HG03025 (cell line): ENCODE measurements around the gene NEU4.
"Not testable (repeated sequence)": the region's sequence is repeated elsewhere in the genome, so short reads cannot be mapped to it uniquely, and the experiment has no call there.

ENCODE experiments used
- ATAC-seq: cut with Tn5 transposase; IDR thresholded peaks from one replicate; pipeline ENCODE4 v1.9.1; 2021; ENCODE audit warnings: mild to moderate bottlenecking, moderate library complexity; ENCODE audit not compliant: unreplicated experiment, low FRiP score

Gene NEU4

DNA sequence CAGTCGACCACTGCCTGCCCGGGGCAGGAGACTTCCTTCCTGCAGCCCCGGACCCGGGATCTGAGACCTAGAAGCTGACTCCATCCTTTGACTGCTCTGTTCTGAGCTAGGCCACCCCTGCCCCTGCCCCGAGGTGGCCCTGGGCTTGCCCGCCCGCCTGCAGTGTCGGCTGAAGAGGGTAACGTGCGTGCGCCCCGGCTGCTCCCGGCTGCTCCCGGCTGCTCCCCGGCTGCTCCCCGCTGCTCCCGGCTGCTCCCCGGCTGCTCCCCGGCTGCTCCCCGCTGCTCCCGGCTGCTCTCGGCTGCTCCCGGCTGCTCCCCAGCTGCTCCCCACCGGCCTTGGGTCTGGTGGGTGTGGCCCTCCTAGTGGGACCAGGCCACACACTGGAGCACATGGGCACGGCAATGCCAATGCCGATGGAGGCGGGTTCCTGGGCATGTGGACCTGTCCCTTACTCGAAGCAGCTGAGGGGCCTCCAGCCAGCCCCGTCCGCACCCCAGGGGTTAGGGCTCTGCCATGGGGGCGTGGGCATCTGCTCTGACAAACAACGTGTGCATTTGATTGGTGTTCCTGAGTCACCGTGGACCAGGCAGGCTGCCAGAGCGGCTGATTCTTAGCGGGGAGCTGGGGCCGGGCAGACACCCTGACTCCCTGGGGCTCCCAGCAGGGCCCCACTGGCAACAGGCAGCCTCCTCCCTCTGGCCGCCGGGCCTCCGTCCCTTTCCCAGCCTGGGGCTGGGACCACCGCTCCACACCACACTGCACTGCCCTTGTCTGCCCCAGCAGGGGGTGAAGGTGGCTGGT is 34.4 kb upstream of the NEU4 start:
- ATAC-seq = no peak

DNA sequence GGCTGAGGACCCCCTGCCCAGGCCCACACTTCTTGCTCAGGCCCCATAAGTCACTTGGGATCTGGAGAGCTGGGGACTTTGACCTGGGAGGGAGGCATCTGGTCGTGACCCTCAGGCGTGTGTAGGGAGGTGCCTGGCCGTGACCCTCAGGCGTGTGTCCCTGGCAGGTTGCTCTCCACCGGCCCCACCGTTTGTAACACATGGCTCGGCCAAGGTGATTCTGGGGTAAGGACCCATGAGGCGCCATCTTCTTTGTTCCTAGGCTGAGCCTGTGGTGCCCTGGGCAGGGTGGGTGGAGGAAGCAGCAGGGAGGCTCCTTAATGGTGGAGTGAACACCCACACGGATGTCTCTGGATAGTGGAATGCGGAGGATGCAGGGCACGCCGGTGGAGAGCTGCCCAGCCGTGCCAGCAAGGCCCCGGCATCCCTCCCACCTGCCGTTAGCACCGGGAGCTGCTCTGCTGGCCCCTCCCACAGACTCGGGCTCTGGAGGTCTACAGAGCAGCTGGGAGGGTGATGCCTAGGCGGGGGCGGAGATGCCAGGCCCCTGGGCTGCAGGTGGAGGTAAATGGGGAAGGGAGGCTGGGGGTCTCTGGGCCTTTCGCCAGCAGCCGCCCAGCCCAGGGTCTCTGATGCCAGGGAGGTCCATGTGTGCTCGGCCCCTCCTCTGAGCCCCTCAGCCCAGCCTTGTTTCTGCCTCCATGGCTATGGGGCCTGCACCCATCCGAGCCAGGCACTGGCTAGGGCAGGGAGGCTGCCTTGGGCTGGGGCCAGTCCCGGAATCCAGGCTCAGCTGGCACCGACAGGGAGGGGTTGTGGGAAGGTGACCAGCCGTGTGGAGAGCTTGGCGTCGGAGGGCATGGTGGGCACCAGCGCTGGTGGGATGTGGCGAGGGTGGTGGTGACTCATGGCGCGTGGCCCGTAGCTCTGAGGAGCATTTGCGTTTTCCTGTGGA is 33.5 kb upstream of the NEU4 start:
- no peak for ATAC-seq

DNA sequence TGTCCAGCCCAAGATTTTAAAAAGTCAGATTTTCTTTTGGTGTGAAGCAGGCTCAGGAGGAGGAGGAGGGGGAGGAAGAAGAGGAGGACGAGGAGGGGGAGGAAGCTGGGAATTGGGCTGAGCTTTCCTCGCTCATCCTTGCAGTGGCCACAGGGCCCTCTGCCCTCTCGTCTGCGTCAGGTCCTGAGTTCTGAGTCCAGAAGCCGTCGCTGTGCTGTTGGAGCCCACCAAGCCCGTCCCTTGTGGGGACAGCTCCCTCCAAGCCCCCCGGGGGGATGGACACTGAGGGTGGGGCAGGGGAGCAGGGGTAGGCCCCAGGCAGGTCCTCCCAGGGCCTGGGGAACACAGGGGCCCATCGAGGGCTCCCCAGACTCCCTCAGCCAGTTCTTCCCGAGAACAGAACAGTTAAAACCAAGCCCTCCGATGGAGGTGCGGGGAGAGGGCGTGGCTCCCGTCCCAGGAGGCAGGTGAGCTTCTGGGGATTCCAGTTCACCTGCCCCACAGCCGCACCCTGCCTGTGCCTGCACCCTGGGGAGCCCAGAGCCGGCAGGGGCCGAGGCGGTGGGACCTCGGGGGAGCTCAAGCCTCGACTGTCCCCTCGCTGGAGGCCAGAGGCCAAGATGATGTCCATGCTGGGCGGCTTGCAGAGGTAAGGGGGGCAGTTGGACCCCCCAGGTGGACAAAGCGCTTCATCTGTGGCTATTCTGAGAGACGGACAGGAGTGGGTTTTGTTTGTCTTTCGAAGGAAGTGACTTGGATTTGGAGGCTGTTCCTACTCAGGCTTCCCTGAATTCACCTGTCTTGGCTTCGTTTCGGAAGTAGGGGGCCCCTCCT is 32.4 kb upstream of the NEU4 start, which contains the start of gene GAL3ST2:
TSS of gene GAL3ST2 (plus strand) at position 487 of the 834 bp plus-strand sequence. CDS start at position 621, 134 bp downstream.
- no peak for ATAC-seq

DNA sequence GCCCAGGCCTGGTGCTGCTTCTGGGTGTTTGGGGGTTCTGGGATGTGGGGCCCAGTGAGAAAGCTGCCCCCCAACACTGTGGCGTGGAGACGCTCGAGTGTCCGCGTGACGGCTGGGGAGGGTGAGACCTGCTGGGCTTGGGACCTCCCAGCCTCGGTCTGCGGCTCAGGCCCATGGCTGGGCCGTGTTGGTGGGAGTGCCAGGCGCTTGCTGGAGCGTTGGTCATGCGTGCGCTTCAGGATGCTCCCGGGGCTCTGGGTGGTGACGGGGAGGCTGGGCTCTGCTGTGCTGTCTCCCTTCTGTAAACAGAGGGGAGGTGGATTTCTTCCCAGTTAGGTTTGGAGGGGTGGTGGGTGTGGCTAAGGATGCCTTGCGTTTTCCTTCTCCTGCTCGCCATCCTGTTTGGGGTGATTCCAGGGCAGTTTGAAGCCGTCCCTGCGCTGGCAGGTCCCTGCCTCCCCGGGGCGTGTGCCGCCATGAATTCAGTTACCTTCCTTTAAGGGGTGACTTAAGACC is 31.8 kb upstream of the NEU4 start:
- no peak for ATAC-seq

DNA sequence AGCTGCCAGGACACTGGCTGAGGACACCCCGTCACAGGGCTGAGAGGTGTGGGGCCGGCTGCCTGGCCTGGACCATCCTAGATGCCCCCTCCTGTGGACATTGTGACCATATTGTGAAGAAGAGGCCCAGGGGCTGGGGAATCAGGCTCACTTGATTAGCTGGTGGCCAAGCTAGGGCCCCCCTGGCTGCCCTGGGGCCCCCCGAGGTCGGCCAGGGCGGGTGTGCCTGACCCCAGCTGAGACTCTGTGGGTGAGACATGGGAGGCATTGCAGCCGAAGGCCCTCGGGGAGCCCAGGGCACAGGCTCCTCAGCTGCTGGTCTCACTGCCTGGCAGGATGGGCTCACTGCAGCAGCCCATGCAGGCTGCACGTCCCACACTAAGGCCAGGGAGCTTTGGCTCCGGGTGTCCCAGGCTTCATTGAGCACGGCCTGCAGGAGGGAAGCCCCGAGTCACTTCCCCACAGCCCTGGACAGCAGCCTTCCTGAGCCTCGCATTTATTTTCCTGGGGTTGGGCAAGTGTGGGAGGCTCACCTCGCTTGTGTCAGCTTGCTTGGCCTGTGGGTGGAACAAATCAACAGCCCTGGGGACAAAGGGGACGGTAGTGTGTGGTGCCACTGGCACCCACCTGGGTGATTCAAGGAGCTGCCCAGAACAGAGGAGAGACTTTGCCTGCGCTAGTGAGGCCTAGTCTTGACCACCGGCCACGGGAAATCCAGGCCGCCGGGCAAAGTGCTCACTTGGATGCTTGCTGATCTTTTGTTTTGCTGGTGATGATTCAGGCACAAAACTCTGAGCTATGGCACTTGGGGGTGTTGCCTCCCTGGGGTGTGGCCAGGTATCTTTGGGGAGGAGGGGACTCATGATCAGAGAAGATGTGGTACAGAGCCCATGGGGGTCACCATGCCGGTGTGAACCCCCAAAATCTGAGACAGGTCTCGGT is 31.0 kb upstream of the NEU4 start:
- ATAC-seq = no peak

DNA sequence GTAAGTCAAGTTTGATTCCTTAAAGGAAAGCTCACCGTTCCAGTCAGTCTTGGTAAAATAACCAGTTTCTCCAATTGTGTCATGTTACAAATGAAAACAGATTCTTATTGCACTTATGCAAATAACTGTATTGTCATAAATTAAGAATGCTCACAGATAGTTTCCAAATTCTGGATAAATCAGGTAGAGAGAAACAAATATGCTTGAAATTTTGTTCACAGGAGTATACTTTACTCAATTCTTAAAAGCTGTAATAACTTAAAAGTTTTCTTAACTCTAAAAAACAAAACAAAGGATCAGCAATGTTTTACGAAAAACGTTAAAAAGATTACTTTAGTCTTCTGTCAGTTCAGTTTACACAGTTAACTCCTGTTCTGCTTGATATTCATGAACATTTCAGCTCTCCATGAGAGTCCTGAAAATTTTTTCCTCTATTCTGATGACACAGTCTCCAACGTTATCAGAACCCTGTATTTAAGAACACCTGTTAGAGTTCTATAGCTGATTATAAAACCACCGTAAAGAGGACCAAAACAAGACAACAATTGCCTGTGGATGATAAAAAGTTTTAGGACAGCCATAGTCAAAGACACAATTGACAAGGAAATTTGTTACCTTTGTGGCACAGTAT is 27.9 kb upstream of the NEU4 start:
- ATAC-seq = no peak

DNA sequence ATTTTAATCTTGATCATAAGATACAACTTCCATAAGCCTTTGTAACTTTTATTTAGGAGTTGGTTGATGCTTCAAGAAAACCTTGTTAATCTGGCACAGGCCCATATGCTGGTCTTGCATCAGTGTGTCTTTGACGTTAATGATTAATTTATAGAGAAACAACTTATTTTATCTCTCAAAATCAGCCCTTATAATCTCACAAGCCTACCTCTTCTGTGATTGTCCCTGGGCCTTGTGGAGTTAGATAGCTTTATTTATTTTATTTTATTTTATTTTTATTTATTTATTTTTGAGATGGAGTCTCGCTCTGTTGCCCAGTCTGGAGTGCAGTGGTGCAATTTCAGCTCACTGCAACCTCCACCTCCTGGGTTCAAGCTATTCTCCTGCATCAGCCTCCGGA is 26.9 kb upstream of the NEU4 start:
- not testable (repeated sequence) for ATAC-seq

DNA sequence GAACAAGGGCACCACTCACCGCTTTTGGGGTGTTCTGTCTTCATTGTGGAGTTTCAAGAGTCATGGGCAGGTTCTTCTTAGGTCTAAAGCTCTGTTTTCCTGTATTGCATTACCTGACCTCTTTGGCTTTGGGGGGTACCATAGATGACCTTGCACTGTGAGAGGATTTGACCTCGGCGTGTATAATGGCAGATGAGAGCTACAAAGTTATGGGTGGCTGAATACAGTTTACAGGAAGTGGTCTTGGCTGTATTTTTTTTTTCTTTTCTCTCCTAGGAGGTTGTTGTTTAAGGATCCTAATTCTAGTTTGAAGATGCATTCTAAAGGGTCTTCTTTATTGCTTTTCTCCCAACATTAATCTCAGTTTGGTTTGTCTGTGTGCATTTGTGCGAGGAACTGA is 20.9 kb upstream of the NEU4 start:
- ATAC-seq = no peak

DNA sequence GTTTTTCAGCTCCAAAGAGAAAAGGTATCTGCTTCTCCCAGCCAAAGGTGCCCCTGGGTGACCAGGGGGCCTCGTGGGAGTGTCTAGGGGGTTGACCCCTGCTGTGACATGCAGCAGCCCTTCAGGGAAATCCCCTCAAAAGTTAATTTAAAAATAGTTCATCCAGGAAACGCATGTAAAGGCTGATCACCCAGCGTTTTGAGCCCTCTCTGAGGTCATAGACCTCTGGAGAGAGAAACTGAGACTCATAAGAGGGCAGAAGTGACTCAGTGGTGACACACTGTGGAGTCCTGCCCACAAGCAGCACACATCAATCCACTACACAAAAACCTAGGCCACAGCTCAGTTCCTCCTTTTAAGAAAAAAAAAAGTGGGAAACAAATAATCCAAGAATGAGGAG is 20.4 kb upstream of the NEU4 start:
- ATAC-seq = no peak

DNA sequence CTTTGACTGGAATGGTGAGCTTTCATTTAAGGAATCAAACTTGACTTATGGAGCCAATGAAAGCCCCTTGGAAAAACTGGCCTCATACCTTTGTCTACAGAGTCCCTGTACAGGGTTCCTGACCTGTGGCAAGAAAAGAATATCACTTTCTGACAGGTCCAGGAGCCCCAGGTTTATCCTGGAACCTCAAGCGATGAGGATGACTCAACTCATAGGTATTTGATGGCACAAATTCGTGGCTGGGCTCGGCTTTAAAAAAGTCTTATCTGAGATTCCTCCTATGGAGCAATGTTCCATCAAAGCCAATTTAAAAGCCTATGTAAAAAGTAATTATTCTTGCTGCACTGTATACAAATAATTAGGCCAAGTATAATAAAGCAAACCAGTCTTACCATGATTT is 17.6 kb upstream of the NEU4 start:
- ATAC-seq = not testable (repeated sequence)

DNA sequence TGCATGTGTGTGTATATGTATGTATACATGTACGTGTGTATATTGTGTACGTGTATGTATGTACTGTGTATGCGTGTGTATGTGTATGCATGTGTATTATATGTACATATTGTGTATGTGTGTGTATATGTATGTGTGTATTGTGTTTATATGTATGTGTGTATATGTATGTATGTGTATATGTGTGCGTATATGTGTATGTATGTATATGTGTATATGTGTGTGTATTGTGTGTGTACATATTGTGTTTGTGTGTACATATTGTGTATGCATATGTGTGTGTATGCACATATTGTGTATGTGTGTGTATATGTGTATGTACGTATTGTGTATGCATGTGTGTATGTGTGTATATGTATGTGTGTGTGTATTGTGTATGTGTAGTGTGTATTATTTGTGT is 15.6 kb upstream of the NEU4 start:
- no peak for ATAC-seq

DNA sequence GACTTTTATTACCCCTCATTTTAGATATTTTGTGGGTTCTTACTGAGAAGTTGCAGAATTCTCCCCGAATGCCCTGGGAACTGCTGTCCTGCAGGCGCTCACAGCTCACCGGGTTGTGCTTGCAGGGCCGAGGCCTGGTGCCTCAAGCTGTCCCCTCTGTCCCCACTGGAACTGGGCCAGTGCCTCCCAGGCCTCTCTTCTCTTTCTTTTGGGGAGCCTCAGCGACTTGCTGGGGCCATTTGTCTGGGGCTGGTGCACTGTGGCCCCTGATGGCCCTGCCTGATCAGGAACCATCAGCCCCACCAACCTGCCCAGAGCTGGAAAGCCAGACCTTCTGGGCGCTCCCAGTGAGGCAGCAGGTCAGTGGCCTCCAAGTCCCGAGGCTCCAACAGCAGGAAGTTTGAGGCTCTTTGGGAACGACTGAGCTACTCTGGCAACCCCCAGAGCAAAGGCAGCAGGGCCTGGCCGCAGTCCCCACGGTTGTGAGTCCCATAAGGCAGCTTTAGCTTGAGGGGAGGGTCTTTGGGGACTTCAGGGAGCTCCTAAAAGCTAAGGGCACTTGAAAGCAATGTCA is 14.7 kb upstream of the NEU4 start:
- no peak for ATAC-seq

DNA sequence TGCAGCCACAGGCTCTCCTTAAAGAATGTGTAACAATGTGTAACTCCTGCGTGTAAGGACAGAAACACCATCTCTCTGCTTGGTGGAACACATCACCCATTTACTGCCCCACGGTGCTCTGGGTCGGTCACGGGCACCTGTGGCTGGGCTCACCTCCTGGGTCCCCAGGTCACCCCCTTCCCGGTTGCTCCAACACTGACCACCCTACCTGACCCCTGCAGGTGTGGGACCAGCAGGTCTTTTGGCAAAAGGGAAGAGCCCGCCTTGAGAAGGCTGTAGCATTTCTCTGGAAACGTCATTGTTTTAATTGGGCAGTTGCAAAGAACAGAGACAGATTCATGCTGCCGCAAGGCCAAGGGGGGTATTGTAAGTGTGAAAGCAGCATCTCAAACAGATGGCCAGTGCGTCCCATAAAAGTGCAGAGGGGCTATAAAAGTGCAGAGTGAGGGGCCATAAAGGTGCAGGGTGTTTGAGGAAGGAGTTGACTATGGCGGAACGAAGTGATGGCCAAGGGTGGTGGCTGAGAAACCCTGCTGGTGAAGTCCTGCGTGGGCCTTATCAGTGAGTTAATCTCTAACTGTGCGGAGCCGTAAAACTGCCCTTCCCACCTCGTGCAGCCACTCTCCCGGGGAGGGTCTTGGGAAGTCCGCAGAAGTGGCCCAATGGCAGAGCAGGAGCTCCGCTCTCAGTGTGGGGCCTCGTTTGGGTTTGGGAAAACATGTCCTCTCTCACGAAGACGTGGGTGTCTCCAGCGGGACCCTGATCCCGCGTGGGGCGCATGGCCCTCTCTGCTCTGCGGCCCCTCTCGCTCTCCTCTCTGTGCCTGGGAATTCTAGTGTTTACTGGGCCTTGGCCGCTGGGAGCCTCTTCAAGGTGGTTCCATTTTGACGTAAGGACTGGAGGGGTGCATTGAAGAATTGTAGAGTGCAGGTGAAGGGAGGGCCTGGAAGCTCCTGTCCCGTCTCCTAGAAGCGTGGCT is 13.7 kb upstream of the NEU4 start:
- no peak for ATAC-seq

DNA sequence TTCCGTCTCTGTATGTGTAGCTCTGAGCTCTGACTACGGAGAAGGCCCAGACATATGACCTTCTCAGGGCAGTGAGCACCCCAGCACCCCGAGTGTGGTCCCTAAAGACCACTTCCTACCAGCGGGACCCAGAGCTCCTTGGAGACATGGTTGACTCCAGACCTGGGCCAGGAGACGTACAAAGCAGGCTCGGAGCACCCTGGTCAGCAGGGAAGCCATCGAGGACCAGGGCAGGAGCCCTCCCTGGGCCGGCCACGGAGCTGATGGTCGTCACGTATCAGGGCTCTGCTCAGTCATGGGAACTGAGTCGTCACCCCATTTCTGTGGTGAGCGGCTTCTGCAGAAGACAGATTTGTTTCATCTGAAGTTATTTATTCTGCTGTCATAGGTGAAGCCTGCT is 12.8 kb upstream of the NEU4 start:
- no peak for ATAC-seq

DNA sequence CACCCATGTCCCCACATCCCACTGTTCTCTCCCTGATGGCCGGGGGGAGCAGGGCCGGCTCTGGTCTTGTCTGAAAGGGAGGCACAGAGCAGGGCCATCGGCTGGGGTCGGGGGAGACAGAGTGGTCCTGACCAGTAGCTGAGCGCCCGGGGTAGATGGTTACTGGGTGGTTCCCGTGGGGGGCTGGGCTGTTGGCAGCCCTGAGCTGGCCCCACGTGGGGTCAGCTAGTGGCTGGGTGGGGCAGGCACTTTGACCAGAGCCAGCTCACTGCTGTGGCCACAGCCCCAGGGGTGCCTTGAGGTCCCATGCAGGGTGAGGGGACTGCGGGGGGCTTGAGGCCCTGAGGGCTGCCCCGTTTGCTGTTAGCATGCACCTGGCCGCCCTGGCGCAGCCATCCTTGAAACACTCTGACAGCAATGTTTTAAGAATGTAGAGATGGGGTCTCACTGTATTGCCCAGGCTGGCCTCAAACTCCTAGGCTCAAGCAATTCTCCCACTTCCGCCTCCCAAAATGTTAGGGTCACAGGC is 12.3 kb upstream of the NEU4 start:
- no peak for ATAC-seq

DNA sequence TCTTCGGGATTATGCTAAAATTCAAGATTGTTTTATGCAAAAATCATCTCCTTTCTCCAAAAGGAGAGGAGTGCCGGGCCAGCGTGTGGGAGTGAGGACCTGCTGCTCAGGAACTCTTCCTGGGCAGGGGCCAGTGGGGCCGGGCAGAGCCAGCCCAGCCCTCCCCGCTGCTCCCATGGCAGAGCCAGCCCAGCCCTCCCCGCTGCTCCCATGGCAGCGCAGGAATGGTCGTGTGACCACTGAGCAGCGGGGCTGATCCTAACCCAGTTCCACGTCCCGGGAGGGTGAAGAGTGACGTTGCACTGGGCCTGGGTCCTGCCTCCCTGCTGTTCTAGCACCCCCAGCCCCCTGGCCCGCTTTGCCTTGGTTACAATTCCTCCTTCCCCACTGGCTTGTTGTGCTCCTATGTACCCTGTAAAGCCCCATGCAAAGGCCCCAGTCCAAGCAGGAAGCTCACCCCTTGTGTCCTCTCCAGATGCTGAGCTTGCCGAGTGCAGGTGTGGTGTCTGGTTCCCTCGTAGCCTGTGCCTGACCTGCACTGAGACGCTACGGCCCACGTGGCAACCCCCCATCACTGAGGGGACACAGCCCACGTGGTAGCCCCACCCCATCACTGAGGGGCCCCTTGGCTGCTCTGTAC is 11.4 kb upstream of the NEU4 start:
- no peak for ATAC-seq
